ENCODE results near the gene AGO4. TPM values are rescaled to one million over a fixed set of nuclear protein-coding genes. Genes with fewer than 3 reads are reported as not detected.
"Not testable (repeated sequence)": the region's sequence is repeated elsewhere in the genome, so short reads cannot be mapped to it uniquely, and the experiment has no call there.

AGO4 gene
- total and polyA plus RNA-seq, 2 of the 8 experiments (the other 6 are each of a cell fraction or from before 2014, with no cell fraction given), result 5.5 to 7.7 TPM

GRCh38 chr1:35776172-35776571 lies 31.6 kb upstream of the AGO4 start:
- H3K27ac ChIP-seq (ENCODE audit: low read depth, low read length); H2AK5ac ChIP-seq (ENCODE audit: low read depth, low read length); H3K4ac ChIP-seq (replicated peaks; ENCODE audit: insufficient read length, low read depth, low read length); H4K91ac ChIP-seq (replicated peaks; ENCODE audit: insufficient read length, low read length); H3K4me2 ChIP-seq (ENCODE audit: insufficient read depth in 1 of 2, low read depth in 2 of 2, low read length in 2 of 2); H3K56ac ChIP-seq (replicated peaks; ENCODE audit: insufficient read length, low read depth, low read length); H3K14ac ChIP-seq (ENCODE audit: insufficient read length); H3K4me3 ChIP-seq (ENCODE audit: extremely low read depth in 1 of 4, insufficient read depth in 2 of 4, low read depth in 3 of 4, low read length in 4 of 4); H4K20me1 ChIP-seq (replicated peaks in 1 of 2; ENCODE audit: control insufficient read depth in 1 of 2, insufficient read depth in 2 of 2, low read length in 2 of 2); H2BK20ac ChIP-seq (ENCODE audit: low read length); DNase-seq (ENCODE audit: low read depth in 1 of 2, low spot score in 2 of 2); FAIRE-seq; H3K23ac ChIP-seq (ENCODE audit: insufficient read length); H3K79me2 ChIP-seq (ENCODE audit: control insufficient read depth in 1 of 2, insufficient read depth in 2 of 2, low read length in 2 of 2); H3K9me3 ChIP-seq (ENCODE audit: insufficient read depth in 2 of 2, low read depth in 1 of 2, low read length in 1 of 2); H2AFZ ChIP-seq (ENCODE audit: low read length); H2BK5ac ChIP-seq (ENCODE audit: low read depth, low read length); H3K9ac ChIP-seq (replicated peaks in 1 of 4; ENCODE audit: extremely low read depth in 1 of 4, low read depth in 3 of 4, low read length in 3 of 4); H3K79me1 ChIP-seq (ENCODE audit: low read depth, low read length); H3K18ac ChIP-seq (ENCODE audit: extremely low read depth, low read length); H4K5ac ChIP-seq (ENCODE audit: insufficient read length, low read depth, low read length); H4K8ac ChIP-seq (ENCODE audit: extremely low read depth, insufficient read depth, low read length); H3K4me1 ChIP-seq (replicated peaks in 1 of 4; ENCODE audit: control insufficient read depth in 3 of 4, insufficient read depth in 4 of 4, low read length in 3 of 4); H3K23me2 ChIP-seq (ENCODE audit: low read depth, low read length); H3K36me3 ChIP-seq (ENCODE audit: control insufficient read depth in 2 of 4, insufficient read depth in 4 of 4, low read length in 3 of 4); H2BK15ac ChIP-seq (ENCODE audit: low read length); H2BK120ac ChIP-seq (replicated peaks; ENCODE audit: low read depth, low read length); H3K27me3 ChIP-seq (replicated peaks in 1 of 4; ENCODE audit: control insufficient read depth in 3 of 4, extremely low read depth in 1 of 4, insufficient read depth in 3 of 4, low read length in 3 of 4); POLR2A ChIA-PET (ENCODE audit: partially characterized antibody); H2BK12ac ChIP-seq (ENCODE audit: low read depth, low read length): not testable (repeated sequence)
- WGBS, 2 experiments (ENCODE audit: extremely low coverage in 1 of 2, insufficient coverage in 1 of 2, insufficient read length in 1 of 2, insufficient replicate concordance in 2 of 2, low coverage in 1 of 2, low lambda C conversion rate in 2 of 2, missing lambda C conversion rate in 1 of 2), result 89% methylated on average over 6 of the region's 6 CpGs; no CpG with 5 or more reads in 1 of the 2 experiments
- CTCF ChIA-PET (ENCODE audit: partially characterized antibody), result interaction anchor here (0.6 to 2.2 kb wide), 8 partner anchors 18 to 211 kb away, joined by 3 to 7 read pairs (median 4); no protein-coding TSS in a partner anchor

Measured in H1 (cell line).